Retinal pigment epithelial cell (primary cell): ENCODE data around the gene VSIG4.

Experiments
- DNase-seq: peaks from one replicate; pipeline ENCODE4 v3.0.0-alpha.2; 2010; ENCODE audit warnings: low read depth
- H3K4me3 ChIP-seq: 2 replicates; pipeline ENCODE4 v1.5.1; 2011; ENCODE audit warnings: mild to moderate bottlenecking, low read length, control low read depth, moderate library complexity
- CTCF ChIP-seq: conservative IDR thresholded peaks from 2 replicates; pipeline ENCODE4 v1.5.1; 2011; ENCODE audit warnings: low read depth, low read length, control low read depth, inconsistent platforms

VSIG4 gene

DNA sequence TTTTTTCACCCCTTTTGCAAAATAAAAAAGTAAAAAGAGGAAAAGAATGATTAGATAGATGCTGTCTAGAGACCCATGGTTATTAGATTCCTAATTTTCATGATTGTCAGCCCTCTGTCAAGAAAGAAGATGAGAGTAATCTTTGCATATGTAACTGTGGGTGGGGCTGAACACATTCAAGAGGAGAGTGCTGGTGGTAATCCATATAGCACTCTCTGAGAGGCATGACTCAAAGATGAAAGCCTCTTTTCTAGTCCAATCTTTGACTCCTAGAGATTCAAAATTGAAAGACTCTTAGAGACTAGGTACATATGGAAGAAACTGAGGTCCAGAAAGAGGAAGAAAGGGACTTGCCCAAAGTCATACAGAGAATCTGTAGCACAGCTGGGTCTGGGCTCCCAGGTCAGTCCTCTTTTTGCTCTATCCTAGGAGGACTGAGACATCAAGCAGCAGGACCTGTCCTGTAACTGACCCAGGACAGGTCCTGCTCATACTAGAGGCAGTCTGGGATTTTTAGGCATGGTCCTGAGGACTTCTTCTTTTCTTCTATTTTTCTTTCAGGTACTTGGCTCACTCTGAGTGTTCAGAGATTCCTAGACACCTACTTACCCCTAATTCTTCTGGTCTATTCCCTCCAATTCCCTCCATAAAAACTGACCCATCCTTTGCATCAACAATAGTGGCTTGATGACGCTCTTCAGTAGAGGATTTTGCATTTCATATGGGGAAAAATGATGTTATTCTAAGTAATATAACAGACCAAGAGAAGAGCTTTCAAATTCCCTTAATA is 23.8 kb downstream of the VSIG4 start:
- no peak overlapping the region for H3K4me3 ChIP-seq
- no peak for TF ChIP-seq CTCF
- DNase-seq: no peak

- H3K4me3 ChIP-seq: no peak overlapping the region
- TF ChIP-seq CTCF: no peak
- no peak for DNase-seq
Observed at GRCh38 chrX:66015152-66015831, 24.6 kb downstream of the VSIG4 start.

- DNase-seq: no peak
- no peak overlapping the region for H3K4me3 ChIP-seq
- no peak for TF ChIP-seq CTCF
Observed at GRCh38 chrX:66014556-66014955, 25.3 kb downstream of the VSIG4 start.

GRCh38 chrX:66014084-66014483 is 25.8 kb downstream of the VSIG4 start:
- no peak for DNase-seq
- no peak overlapping the region for H3K4me3 ChIP-seq
- TF ChIP-seq CTCF: no peak

DNA sequence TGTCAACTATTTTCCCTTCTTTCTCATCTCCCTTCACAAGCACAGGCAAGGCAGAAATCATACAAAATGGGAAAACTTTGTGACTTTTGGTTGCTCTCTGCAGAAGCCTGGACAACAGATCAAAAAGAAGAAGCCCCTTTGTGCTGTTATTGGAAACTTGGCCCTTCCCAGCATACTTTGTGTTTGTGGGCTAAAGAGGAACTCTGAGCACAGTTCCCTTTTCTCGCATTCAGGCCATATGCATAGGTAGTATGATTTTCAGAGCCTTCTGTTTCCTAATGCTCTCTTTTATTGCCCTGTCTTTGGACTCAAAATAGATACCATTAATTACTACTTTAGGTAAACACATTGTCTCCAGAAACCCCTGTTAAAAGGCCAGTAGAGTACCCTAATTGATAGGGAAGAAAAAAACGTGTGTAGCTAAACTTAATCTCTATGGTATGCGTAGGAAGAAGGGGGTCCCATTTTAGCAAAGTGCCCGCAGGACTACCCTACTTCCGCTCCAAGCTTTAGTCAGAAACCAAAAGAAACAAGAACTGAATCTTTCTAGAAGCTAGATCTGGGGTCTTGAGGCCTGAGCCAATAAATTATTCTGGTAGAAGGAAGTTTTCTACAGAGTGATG is 26.6 kb downstream of the VSIG4 start:
- no peak overlapping the region for H3K4me3 ChIP-seq
- no peak for DNase-seq
- TF ChIP-seq CTCF: no peak

- no peak for TF ChIP-seq CTCF
- no peak overlapping the region for H3K4me3 ChIP-seq
- DNase-seq: no peak
Observed at GRCh38 chrX:66012094-66012534, 27.8 kb downstream of the VSIG4 start.
